Left cardiac atrium (tissue), 4 donors: ENCODE results near the gene C22orf39. TPM values are rescaled to one million over a fixed set of nuclear protein-coding genes. Genes with fewer than 3 reads are reported as not detected.
"Not testable (repeated sequence)": the region's sequence is repeated elsewhere in the genome, so short reads cannot be mapped to it uniquely, and the experiment has no call there.

ENCODE experiments used
- ATAC-seq, 2 donors: fragments of 200-7000 bp; cut with Tn5 transposase; one replicate each; pipeline ENCODE4 v1.9.1; 2020; ENCODE audit warnings: mild to moderate bottlenecking in 2 of 2, moderate library complexity in 2 of 2
- DNase-seq: peaks from one replicate; pipeline ENCODE4 v3.0.0-alpha.2; 2020
- intact Hi-C, 2 donors: fragments of 100-400 bp; cut with DNase I; formaldehyde crosslinking; loops; one replicate each; pipeline versions ENCODE4 v1.14.1 to v1.15.1; 2022 to 2023
- total RNA-seq, 2 donors: library from RNA; stranded (reverse); fragmentation: NEBNext Ultra II Directional; extraction: Animal tissue kit (Norgen Biotek cat#: 25700); gene quantifications; one replicate each; pipeline ENCODE4 v1.2.1, GENCODE V29; 2021
- donor health status: DM: no; HTN: yes; CAD: no.
- donor health status: DM: no; HTN: yes; CAD: no; lungs with severe emphysema.
- donor health status: DM: yes; HTN: yes; CAD: no.
- donor health status: Dilated cardiomyopathy.

The C22orf39 gene
- total RNA-seq, 2 donors from 2014 or later, result 38.3 to 48.0 TPM

DNA sequence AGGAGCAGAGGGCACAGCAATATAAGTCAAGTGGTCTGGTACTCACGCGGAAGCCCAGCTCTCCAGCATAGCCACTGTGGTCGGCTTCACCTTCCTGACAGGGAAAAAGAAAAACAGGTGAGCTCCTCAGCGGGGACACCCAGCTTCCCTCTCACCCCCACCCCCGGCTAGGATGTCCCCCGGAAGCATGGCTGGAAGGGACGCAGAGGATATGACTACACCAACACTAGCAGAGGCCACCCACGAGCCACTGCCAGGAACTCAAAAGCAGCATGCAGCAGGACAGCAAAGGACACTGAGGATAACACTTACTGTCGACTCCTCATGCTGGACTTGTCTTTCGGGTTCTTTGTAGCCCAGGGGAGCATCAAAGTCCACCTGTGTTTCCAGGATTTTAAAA, 9.0 kb upstream of the C22orf39 start:
- ATAC-seq (no peak), DNase-seq (no peak)
- intact Hi-C loops, result no loop called here

GRCh38 chr22:19455585-19456370, 8.3 kb upstream of the C22orf39 start:
- DNase-seq, result no peak
- ATAC-seq, result no peak
- intact Hi-C loops, result no loop called here

DNA sequence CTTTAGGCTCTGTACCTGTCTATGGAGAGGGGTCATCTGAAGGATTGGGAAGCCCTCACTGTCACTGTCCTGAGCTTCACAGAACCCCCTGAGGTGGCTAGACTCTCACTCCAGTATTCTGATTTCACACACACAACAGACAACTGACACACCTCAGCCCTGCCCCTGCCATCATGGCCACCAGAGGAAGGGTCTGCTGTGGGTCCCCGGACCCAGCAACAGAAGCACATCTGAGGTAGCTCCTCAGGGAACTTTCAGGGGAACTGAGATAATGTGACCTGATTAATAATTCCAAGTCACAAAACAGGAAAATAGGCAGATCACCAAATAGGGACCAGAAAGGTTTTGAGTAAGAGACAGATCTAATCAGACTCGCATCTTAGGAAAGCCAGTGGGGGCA, 7.5 kb upstream of the C22orf39 start:
- intact Hi-C loops, result no loop called here
- DNase-seq (no peak), ATAC-seq (no peak)

DNA sequence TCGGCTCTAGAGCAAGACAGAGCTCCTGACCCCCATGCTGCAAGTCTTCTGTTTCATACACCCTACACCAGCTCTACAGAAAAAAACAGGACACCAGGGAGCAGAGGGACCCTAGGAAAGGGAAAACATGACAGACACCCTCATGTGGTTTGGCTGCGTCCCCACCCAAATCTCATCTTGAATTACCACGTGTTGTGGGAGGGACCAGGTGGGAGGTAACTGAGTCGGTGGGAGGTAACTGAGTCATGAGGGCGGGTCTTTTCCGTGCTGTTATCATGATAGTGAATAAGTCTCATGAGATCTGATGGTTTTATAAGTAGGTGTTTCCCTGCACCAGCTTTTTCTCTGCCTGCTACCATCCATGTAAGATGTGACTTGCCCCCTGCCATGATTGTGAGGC, 6.6 kb upstream of the C22orf39 start:
- intact Hi-C loops, result no loop called here
- no peak for DNase-seq
- no peak for ATAC-seq

DNA sequence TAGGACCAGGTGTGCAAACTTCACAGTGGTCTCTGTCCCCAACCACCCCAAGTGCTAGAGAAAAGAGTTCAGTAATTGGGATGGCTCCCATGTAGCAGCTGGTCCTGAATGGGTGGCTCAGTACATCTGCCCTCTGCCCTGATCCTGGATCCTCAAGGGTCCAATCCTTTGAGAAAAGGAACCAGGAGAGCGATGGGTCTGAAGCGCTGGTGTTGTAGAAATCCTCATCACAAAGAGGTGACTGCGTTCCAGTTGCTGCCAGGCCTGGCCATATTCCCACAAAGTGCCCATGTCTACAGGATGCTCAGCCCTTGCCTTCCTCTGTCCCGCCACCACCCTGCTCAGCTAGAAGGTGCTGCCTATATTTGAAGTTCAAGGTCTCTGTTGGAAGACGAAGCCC, 6.2 kb upstream of the C22orf39 start:
- intact Hi-C loops, result no loop called here
- ATAC-seq, result no peak
- DNase-seq, result no peak

DNA sequence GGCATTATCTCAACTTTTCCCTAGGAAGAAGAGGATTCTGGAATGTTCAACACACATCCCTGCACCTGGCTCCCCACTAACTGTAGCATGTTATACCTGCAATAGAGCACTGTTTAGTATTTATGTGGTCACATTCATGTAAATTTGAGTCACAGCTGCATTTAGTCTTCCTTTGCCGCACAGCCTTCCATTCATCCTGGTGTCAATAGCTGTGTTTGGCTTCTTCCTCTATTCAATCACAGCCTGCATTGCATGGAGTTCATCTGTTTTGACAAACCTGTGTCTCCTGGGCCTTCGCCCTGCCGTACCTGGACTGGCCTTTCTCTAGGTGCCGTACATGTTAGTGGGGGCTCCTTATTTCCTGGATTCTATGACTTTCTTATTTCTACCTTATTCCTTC, 4.1 kb upstream of the C22orf39 start:
- ATAC-seq (no peak), DNase-seq (no peak)
- intact Hi-C loops, result no loop called here

DNA sequence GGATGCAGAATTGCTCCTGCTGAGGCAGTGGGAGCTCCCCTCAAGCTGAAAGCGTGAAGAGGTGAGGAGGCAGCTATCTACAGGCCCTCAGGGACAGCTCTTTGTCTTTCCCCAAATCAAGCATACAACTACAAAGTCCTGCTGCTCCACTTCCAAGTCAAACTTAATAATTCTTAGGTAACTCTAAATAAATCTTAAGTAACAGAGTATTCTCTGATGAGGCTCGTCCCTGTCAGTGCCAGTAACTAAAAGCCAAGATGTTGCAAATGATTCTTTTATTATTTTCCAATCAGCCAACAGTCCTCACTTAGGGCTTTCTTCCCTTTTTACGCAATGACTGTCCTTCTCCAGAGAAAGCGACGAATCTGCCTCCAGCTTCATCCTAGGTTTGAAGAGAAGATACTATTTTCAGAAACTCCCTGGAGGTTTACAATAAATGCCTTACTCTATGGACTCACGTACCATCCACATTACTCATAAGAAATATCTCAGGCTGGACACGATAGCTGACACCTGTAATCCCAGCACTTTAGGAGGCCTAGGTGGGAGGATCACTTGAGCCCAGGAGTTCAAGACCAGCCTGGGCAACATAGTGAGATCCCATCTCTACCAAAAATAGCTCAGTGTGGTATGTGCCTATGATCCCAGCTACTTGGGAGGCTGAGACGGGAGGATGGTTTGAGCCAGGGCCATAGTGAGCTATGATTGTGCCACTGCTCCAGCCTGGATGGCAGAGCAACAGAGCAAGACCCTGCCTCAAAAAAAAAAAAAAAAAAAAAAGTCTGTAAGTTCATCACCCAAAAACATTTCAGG, 3.1 kb upstream of the C22orf39 start:
- intact Hi-C loops, result no loop called here
- ATAC-seq (no peak), DNase-seq (no peak)

- DNase-seq, result no peak
- no peak for ATAC-seq
- intact Hi-C loops, result no loop called here
Measured at GRCh38 chr22:19449422-19449767, 1.9 kb upstream of the C22orf39 start.

DNA sequence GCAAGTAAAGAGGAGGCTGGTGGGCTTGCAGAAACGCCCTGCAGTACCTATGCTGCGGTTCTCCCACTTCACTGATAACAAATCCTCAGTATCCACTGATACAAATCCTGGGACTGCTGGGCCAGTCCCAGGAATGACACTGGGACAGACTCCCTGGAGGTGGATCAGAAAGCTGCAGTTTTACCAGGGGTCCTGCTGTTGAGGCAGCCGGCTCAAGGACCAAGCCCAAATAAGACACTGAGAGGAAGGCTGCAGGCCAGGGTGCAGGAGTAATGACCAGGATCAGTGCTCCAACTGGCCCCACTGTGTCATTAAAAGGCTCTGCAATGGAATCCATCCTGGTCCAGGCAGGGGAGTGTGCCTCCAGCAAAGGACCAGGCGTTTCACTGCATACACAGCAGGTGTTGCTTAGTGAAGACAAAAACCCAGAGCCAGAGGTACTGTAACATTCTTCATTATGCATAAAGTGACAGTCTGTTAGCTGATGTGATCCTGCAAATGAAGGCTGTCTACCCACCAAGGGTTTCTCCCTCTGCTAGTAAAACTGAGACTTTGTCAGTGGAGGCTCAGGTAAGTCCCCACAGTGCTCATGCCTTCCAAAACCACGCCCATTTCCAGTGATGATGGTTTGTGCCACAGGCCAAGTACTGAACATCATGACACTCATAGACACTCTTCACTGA, 1.4 kb upstream of the C22orf39 start:
- ATAC-seq (no peak), DNase-seq (no peak)
- intact Hi-C loops, result no loop called here

DNA sequence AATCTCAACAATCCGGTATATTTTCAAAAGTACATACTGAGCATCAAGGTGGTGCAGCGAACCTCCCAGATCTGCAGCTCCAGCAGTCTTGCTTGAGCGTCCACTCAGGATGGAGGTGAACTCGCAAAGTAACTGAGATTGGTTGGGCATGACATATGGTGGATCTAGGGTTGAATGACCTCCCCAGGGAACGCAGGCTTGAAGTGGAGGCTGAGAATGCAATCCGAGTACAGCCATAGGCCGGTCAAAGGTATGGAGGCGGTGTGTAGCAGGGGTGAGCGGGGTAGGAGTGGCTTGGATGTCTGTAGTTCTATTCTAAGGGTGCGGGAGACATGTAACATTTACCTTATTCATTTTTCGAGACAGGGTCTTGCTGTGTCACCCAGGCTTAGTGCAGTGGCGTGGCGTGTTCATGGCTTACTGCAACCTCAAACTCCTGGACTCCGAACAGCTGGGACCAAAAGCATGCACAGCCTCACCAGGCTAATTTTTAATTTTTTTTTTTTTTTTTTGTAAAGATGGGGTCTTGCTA, 631 bp upstream of the C22orf39 start:
- DNase-seq (no peak), ATAC-seq (peak; percentile 53 to 54)
- intact Hi-C loops, result no loop called here

DNA sequence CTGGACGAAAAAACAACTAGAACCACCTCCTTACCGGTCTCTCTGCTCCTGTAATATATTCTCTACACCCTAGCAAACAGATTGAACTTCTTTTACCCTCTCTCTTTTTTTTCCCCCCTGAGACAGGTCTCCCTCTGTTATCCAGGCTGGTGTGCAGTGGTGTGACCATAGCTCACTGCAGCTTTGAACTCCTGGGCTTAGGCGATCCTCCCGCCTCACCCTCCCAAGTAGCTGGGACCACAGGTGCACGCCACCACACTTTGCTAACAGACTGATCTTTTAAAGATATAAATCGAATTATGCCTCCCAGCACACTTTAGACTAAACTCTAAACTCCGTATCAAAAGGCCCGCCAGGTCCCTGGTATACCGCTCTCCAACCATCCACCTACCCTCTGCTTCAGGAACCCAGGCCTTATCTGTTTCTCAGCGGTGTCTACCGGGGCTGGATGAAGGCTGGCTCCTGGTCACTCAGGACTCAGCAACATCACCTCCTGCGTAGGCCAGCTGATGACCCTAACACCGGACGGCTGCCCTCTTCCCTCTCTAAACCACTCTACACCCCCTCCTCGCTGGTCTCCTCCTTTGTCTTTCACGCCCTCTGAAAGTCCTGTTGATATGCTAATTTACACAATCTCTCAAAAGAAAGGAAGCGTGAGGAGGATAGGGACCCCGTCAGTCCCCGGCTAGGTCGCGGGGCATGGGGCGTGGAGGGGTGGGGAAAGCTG, 745 bp downstream of the C22orf39 start:
- no peak for DNase-seq
- intact Hi-C loops, result no loop called here
- peak; percentile 3 to 22 for ATAC-seq

DNA sequence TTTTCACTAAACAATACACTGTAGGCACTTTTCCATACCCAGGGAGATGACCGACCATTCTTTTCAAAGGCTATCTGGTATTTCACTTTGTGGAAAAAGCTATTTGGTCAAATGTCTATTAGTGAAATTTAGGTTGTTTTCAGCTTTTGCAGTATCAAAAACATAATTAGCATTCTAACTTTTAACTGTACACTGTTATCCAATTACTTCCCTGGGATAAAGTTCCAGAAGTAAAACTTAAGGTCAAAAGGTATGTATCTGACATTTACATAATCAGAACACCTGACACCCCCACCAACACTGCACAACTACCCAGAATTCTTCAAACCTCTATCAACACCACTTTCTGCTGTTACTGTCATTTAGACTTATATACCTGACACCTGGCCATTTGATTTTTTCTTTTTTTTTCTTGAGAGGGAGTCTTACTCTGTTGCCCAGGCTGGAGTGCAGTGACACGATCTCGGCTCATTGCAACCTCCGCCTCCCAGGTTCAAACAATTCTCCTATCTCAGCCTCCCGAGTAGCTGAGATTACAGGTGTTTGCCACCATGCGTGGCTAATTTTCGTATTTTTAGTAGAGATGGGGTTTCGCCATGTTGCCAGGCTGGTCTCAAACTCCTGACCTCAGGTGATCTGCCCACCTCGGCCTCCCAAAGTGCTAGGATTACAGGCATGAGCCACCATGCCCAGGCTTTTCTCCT, 2.1 kb downstream of the C22orf39 start:
- DNase-seq, intact Hi-C loops, ATAC-seq: not testable (repeated sequence)

DNA sequence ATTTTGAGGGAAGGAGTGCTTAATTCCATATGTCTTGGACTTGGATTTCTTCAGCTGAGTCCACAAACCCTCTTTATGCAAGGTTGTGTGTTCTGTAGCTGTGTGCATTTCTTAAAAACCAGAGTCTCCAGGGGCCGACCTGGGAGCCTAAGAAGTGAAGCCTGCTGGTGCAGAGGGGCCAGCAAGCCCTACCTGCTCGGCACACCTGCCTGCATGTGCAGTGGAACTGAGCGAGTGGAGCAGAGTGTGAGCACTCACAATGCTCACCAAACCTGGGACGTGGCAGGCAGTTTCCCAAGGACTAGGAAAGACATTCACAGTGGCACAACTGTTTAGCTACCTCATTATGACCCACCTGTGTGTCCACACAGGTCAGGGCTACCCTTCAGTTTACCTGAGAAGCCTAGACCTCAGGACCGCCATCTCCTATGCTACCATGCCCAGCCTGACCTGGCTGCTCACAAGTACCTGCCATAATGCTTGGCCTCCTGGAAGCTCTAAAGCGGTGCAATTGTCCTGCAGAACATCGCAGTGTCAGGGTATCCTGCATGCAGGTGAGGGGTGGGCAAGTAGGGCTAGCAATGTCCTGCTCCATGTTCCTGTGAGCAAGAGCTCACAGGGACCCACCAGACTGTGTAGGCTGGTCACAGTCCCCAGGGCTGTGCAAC, 3.8 kb downstream of the C22orf39 start:
- DNase-seq (no peak), ATAC-seq (no peak)
- intact Hi-C loops, result no loop called here

- intact Hi-C loops, result no loop called here
- no peak for DNase-seq
- no peak for ATAC-seq
Measured at GRCh38 chr22:19442166-19442565, 5.3 kb downstream of the C22orf39 start.

- ATAC-seq, result no peak
- DNase-seq, result no peak
- intact Hi-C loops, result no loop called here
Measured at GRCh38 chr22:19440411-19441195, 6.9 kb downstream of the C22orf39 start.

DNA sequence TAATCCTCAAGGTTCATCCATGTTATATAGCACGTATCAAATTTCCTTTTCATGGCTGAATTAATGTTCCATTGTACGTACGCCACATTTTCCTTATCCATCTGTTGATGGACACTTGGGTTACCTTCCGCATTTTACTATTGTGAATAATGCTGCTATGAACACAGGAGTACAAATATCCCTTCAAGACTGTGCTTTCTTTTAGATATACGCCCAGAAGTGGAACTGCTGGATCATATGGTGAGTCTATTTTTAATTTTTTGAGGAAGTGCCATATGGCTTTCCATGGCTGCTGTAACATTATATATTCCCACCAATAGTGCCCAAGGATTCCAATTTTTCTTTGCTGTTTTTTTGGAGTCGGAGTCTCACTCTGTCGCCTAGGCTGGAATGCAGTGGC, 9.2 kb downstream of the C22orf39 start:
- ATAC-seq (no peak), DNase-seq (no peak)
- intact Hi-C loops, result loop anchor here in 1 of 2 donors (10.0 kb wide), 1 partner anchor 143 kb away; the partner anchor contains the start of gene CLTCL1
